GM19452 (cell line): ENCODE measurements around the gene NIM1K.
A peak's percentile ranks its signal among the peaks of the same experiment; 100 is the strongest.
"Not testable (repeated sequence)": the region's sequence is repeated elsewhere in the genome, so short reads cannot be mapped to it uniquely, and the experiment has no call there.

Experiments
- ATAC-seq: cut with Tn5 transposase; IDR thresholded peaks from one replicate; pipeline ENCODE4 v1.9.1; 2021; ENCODE audit not compliant: unreplicated experiment

NIM1K gene

GRCh38 chr5:43312076-43312661 is 120.1 kb downstream of the NIM1K start:
- no peak for ATAC-seq

- ATAC-seq, result peak; percentile 5
Measured at GRCh38 chr5:43312699-43313034, 120.6 kb downstream of the NIM1K start.

GRCh38 chr5:43313035-43313853 is 121.2 kb downstream of the NIM1K start, which contains the start of gene HMGCS1:
TSS of gene HMGCS1 (minus strand) at chr5:43313412. CDS start at chr5:43298965, 14,447 bp downstream.
- ATAC-seq, result peak; percentile 92

GRCh38 chr5:43313854-43314457 is 121.9 kb downstream of the NIM1K start:
- ATAC-seq, result no peak

- ATAC-seq, result no peak
Measured at GRCh38 chr5:43314724-43315123, 122.7 kb downstream of the NIM1K start.

GRCh38 chr5:43315263-43315662 is 123.2 kb downstream of the NIM1K start:
- no peak for ATAC-seq

- ATAC-seq, result no peak
Measured at GRCh38 chr5:43315682-43316081, 123.7 kb downstream of the NIM1K start.

GRCh38 chr5:43316421-43316820 is 124.4 kb downstream of the NIM1K start:
- no peak for ATAC-seq

- ATAC-seq, result no peak
Measured at GRCh38 chr5:43320846-43321245, 128.8 kb downstream of the NIM1K start.

GRCh38 chr5:43323488-43323887 is 131.5 kb downstream of the NIM1K start:
- ATAC-seq, result not testable (repeated sequence)

GRCh38 chr5:43325624-43326023 is 133.6 kb downstream of the NIM1K start:
- ATAC-seq, result not testable (repeated sequence)
